ENCODE results near the gene RAPGEF6. TPM values are rescaled to one million over a fixed set of nuclear protein-coding genes. Genes with fewer than 3 reads are reported as not detected.
A peak's percentile ranks its signal among the peaks of the same experiment; 100 is the strongest.
"Not testable (repeated sequence)": the region's sequence is repeated elsewhere in the genome, so short reads cannot be mapped to it uniquely, and the experiment has no call there.

RAPGEF6 gene
- total RNA-seq, 1 experiment from 2014 or later = 6.0 TPM

DNA sequence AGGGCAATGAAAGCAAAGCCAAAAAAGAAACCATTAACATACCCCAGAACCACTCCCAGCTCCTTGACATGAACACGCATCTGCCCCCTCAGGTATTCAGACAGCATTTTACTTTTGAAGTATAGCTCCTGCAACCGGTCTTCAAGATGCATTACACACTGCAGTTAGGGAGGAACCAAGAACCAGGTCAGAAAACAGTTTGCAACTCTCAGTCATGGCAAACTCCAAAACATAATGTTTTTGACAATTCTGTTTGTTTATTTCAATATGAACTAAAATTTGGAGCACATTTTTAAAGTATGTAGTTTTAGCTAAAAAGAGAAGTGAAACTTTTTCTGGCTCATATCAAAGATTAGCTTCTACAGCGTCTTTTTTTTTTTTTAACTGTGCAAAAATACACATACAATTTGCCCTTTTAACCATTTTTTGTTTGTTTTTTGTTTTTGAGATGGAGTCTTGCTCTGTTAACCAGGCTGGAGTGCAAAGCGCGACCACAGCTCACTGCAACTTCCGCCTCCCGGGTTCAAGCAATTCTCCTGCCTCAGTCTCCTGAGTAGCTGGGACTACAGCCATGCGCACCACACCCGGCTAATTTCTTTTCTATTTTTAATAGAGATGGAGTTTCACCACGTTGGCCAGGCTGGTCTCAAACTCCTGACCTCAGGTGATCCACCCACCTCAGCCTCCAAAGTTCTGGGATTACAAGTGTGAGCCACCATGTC, 12.2 kb upstream of the RAPGEF6 start:
- in situ Hi-C loops (cut with HindIII; ENCODE audit: low sequenced_read_pairs) = no loop called here
- DNase-seq (ENCODE audit: low spot score) = no peak

DNA sequence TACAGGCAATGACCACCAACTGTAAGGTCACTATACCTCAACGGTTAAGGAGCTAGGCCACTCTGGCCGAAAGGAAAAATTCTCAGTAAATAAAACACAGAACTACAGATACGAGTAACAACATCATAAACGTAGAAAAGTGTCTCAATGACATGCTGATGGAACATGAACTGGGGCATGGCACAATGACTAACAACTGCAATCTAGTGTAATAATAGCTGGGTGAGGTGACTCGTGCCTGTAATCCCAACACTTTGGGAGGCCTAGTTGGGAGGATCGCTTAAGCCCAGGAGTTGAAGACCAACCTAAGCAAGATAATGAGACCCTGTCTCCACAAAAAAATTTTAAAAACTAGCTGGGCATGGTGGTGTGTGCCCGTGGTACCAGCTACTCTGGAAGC, 9.8 kb upstream of the RAPGEF6 start:
- no peak for DNase-seq (ENCODE audit: low spot score)
- in situ Hi-C loops (cut with HindIII; ENCODE audit: low sequenced_read_pairs) = no loop called here

DNA sequence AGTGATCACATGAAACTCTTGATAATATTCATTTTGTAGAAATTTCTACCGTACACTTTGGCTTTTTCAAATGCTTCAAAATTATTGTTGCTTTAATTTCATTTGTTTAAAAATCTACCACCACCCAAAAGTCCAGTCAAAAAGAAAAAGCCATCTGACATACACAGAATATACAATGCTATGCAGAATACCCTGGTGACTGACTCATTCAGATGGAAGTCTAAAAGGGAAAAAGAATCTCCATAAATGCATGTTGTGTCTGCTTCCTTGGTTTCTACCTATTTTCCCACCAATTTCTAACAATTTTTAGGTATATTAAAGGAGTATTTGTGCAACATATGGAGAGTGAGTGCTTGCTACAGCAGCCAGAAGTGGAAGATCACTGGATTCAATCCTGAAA, 9.3 kb upstream of the RAPGEF6 start:
- in situ Hi-C loops (cut with HindIII; ENCODE audit: low sequenced_read_pairs) = no loop called here
- DNase-seq (ENCODE audit: low spot score) = no peak

DNA sequence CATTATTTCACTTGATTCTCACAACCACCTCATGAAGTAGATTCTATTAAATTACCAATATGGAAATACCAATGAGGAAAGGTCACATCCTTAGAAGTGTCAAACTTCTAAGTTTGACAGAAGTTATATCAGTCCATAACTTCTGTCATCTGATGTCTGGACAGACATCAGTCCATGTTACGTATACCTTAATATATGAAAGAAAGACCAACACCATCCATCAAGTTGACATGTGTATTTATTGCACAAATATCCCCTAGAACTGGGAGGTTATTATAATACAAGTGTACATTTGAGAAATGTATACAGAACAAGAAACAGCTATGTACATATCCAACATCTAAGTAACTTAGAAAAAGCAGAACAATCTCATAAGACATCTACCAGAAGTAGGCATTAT, 6.5 kb upstream of the RAPGEF6 start:
- in situ Hi-C loops (cut with HindIII; ENCODE audit: low sequenced_read_pairs) = no loop called here
- DNase-seq (ENCODE audit: low spot score) = no peak

- DNase-seq (ENCODE audit: low spot score) = no peak
- in situ Hi-C loops (cut with HindIII; ENCODE audit: low sequenced_read_pairs) = no loop called here
Measured at GRCh38 chr5:131640043-131640856, 5.2 kb upstream of the RAPGEF6 start.

GRCh38 chr5:131639148-131639547, 4.1 kb upstream of the RAPGEF6 start:
- DNase-seq (ENCODE audit: low spot score) = no peak
- in situ Hi-C loops (cut with HindIII; ENCODE audit: low sequenced_read_pairs) = no loop called here

DNA sequence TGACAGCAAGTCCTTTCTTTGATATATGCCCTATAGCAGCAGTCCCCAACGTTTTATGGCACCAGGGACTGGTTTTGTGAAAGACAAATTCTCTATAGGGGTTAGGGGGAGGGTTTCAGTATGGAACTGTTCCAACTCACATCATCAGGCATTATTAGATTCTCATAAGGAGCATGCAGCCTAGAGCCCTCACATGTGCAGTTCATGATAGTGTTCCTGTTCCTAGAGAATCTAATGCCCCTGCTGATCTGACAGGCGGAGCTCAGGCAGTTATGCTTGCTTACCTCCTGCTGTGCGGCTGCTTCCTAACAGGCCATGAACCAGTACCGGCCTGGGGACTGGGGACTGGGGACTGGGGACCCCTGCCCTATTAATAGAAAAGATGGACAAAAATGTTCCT, 2.7 kb upstream of the RAPGEF6 start:
- in situ Hi-C loops (cut with HindIII; ENCODE audit: low sequenced_read_pairs) = no loop called here
- DNase-seq (ENCODE audit: low spot score) = no peak

- no peak for DNase-seq (ENCODE audit: low spot score)
- in situ Hi-C loops (cut with HindIII; ENCODE audit: low sequenced_read_pairs) = no loop called here
Measured at GRCh38 chr5:131635684-131636572, 899 bp upstream of the RAPGEF6 start.

DNA sequence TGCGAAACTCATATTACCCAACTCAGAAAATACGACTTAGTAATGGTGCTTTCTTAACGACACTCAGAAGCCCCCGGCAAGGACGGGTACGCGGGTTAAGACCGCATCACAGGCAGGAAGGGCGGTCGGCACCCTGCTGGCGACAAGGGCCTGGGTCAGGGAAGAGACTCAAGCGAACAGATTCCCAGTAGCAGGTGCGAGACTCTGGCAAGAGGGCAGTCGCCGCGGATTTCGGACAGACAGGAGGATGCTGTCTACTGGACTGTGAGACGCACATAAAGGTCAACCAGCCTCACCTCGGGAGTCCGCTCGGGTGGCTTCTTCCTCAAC, 398 bp downstream of the RAPGEF6 start:
- DNase-seq (ENCODE audit: low spot score) = peak; percentile 63
- in situ Hi-C loops (cut with HindIII; ENCODE audit: low sequenced_read_pairs) = no loop called here

DNA sequence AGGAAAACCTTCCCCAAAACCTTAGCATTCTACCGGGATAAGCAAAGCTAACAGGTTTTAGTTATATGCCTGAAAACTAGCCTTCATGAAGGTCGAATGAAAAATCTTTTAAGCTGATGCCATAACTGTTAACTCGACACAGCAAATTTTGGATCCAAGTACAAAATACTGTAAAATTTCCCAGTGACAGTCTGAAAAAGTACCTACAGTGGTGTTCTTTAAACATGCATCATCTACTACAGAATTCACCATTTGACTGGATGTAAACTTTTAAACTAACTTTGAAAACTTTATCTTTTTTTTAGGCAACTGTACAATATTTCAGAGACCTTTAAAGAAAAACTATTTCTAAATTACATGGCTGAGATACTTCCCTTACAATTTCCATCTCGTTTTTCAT, 791 bp downstream of the RAPGEF6 start:
- in situ Hi-C loops (cut with HindIII; ENCODE audit: low sequenced_read_pairs) = no loop called here
- DNase-seq (ENCODE audit: low spot score) = peak; percentile 16

- no peak for DNase-seq (ENCODE audit: low spot score)
- in situ Hi-C loops (cut with HindIII; ENCODE audit: low sequenced_read_pairs) = no loop called here
Measured at GRCh38 chr5:131633830-131634229, 1.2 kb downstream of the RAPGEF6 start.

DNA sequence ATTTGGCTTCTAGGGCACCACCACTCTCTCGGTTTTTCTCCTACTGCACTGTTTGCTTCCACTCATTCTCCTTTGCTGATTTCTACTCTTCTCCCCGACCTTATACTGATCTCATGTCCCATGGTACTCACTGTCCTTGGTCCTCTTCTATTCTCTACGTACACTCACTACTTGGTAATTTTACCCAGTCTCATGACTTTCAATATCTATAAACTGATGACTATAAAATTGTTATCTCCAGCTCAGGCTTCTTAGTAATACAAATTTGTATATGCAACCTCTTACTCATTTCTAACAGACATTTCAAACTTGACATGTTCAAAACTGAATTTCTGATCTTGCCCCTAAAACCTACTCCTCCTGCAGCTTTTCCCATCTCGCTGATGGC, 4.1 kb downstream of the RAPGEF6 start:
- no peak for DNase-seq (ENCODE audit: low spot score)
- in situ Hi-C loops (cut with HindIII; ENCODE audit: low sequenced_read_pairs) = no loop called here

GRCh38 chr5:131630208-131630962, 4.6 kb downstream of the RAPGEF6 start:
- DNase-seq (ENCODE audit: low spot score) = no peak
- in situ Hi-C loops (cut with HindIII; ENCODE audit: low sequenced_read_pairs) = no loop called here

- DNase-seq (ENCODE audit: low spot score) = no peak
- in situ Hi-C loops (cut with HindIII; ENCODE audit: low sequenced_read_pairs) = no loop called here
Measured at GRCh38 chr5:131628990-131629389, 6.0 kb downstream of the RAPGEF6 start.

- in situ Hi-C loops (cut with HindIII; ENCODE audit: low sequenced_read_pairs) = no loop called here
- no peak for DNase-seq (ENCODE audit: low spot score)
Measured at GRCh38 chr5:131627207-131627865, 7.7 kb downstream of the RAPGEF6 start.

DNA sequence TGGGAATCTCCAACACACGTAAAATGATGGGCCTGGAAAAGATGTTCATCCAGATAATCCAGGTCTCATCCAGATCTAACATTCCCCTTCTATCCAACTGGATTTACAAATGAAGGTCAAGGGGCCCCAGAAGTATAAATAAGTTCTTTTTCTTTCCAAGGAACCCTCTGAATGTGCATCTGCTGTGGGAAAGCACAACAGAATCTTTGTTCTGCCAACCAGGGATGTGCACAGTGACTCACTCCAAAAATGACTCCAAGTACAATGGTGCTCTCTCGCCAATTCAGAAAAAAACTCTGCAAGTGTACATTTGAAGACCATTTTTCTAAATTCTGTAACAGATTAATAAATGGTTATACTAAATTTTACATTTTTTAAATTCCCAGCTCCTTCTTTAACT, 12.4 kb downstream of the RAPGEF6 start:
- no peak for DNase-seq (ENCODE audit: low spot score)
- in situ Hi-C loops (cut with HindIII; ENCODE audit: low sequenced_read_pairs) = no loop called here

- DNase-seq (ENCODE audit: low spot score); in situ Hi-C loops (cut with HindIII; ENCODE audit: low sequenced_read_pairs): not testable (repeated sequence)
Measured at GRCh38 chr5:131621164-131621563, 13.9 kb downstream of the RAPGEF6 start.

DNA sequence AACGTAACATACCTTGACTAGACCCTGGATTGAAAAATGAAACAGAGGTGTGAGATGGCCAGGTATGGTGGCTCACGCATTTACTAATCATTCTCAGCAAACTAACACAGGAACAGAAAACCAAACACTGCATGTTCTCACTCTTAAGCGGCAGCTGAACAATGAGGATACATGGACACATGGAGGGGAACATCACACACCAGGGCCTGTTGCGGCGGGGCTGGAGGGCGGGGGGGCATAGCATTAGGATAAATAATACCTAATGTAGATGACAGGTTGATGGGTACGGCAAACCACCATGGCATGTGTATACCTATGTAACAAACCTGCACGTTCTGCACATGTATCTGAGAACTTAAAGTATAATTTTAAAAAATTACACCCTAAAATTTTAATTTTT, 15.9 kb downstream of the RAPGEF6 start:
- in situ Hi-C loops (cut with HindIII; ENCODE audit: low sequenced_read_pairs) = no loop called here
- DNase-seq (ENCODE audit: low spot score) = no peak

Measured in G401 (cell line).